ENCODE measurements around the gene ERLIN1. TPM values are rescaled to one million over a fixed set of nuclear protein-coding genes. Genes with fewer than 3 reads are reported as not detected.

The ERLIN1 gene
- total RNA-seq, 1 donor from 2014 or later: 17.2 TPM

GRCh38 chr10:100173035-100173434, 12.8 kb downstream of the ERLIN1 start:
- intact Hi-C loops (cut with micrococcal nuclease): no loop called here

- intact Hi-C loops (cut with micrococcal nuclease): no loop called here
Observed at GRCh38 chr10:100172349-100172748, 13.5 kb downstream of the ERLIN1 start.

- intact Hi-C loops (cut with micrococcal nuclease): no loop called here
Observed at GRCh38 chr10:100168313-100168643, 17.6 kb downstream of the ERLIN1 start.

GRCh38 chr10:100167553-100168312, 18.1 kb downstream of the ERLIN1 start:
- intact Hi-C loops (cut with micrococcal nuclease): loop anchor here (1.0 kb wide), 1 partner anchor 18 kb away; no protein-coding TSS in a partner anchor

GRCh38 chr10:100163704-100164621, 21.9 kb downstream of the ERLIN1 start:
- intact Hi-C loops (cut with micrococcal nuclease): no loop called here

- intact Hi-C loops (cut with micrococcal nuclease): no loop called here
Observed at GRCh38 chr10:100162696-100163095, 23.1 kb downstream of the ERLIN1 start.

GRCh38 chr10:100158044-100158805, 27.6 kb downstream of the ERLIN1 start:
- intact Hi-C loops (cut with micrococcal nuclease): no loop called here

- intact Hi-C loops (cut with micrococcal nuclease): no loop called here
Observed at GRCh38 chr10:100157156-100157555, 28.7 kb downstream of the ERLIN1 start.

GRCh38 chr10:100155936-100156335, 29.9 kb downstream of the ERLIN1 start:
- intact Hi-C loops (cut with micrococcal nuclease): no loop called here

- intact Hi-C loops (cut with micrococcal nuclease): no loop called here
Observed at GRCh38 chr10:100154666-100155065, 31.2 kb downstream of the ERLIN1 start.

- intact Hi-C loops (cut with micrococcal nuclease): no loop called here
Observed at GRCh38 chr10:100153239-100153825, 32.5 kb downstream of the ERLIN1 start.

GRCh38 chr10:100151723-100152300, 34.0 kb downstream of the ERLIN1 start:
- intact Hi-C loops (cut with micrococcal nuclease): no loop called here

GRCh38 chr10:100148353-100149211, 37.2 kb downstream of the ERLIN1 start:
- intact Hi-C loops (cut with micrococcal nuclease): no loop called here

GRCh38 chr10:100146875-100147650, 38.8 kb downstream of the ERLIN1 start:
- intact Hi-C loops (cut with micrococcal nuclease): no loop called here

GRCh38 chr10:100146398-100146797, 39.4 kb downstream of the ERLIN1 start:
- intact Hi-C loops (cut with micrococcal nuclease): no loop called here

GRCh38 chr10:100143756-100144155, 42.1 kb downstream of the ERLIN1 start:
- intact Hi-C loops (cut with micrococcal nuclease): no loop called here

- intact Hi-C loops (cut with micrococcal nuclease): no loop called here
Observed at GRCh38 chr10:100141446-100142087, 44.3 kb downstream of the ERLIN1 start.

- intact Hi-C loops (cut with micrococcal nuclease): no loop called here
Observed at GRCh38 chr10:100140070-100140469, 45.8 kb downstream of the ERLIN1 start.
